GM21825 (cell line): ENCODE measurements around the gene PTCD1.

Experiments
- ATAC-seq: cut with Tn5 transposase; IDR thresholded peaks from one replicate; pipeline ENCODE4 v1.9.1; 2021; ENCODE audit warnings: mild to moderate bottlenecking, moderate library complexity; ENCODE audit not compliant: unreplicated experiment

Gene PTCD1

GRCh38 chr7:99372275-99373090 is 66.1 kb downstream of the PTCD1 start:
- ATAC-seq, result no peak

- no peak for ATAC-seq
These were observed 67.2 kb downstream of the PTCD1 start for GRCh38 chr7:99371376-99371920.

- no peak for ATAC-seq
These were observed 68.7 kb downstream of the PTCD1 start for GRCh38 chr7:99369767-99370391.

GRCh38 chr7:99368750-99369389 is 69.7 kb downstream of the PTCD1 start:
- ATAC-seq, result no peak
